SK-N-MC (cell line): ENCODE results near the gene PRKCG.

Experiments used
- DNase-seq: peaks from one replicate; pipeline ENCODE4 v3.0.0-alpha.2; 2011; ENCODE audit warnings: low read depth, low spot score
- H3K27ac ChIP-seq: fragments of 200-600 bp; sonication (generic); 2 replicates; pipeline ENCODE4 v1.5.1; 2016; ENCODE audit warnings: mixed run types
- H3K36me3 ChIP-seq: fragments of 200-600 bp; sonication (generic); 2 replicates; pipeline ENCODE4 v1.6.1; 2017; ENCODE audit warnings: antibody characterized with exemption, low read length, mixed read lengths; ENCODE audit not compliant: insufficient read depth
- H3K4me3 ChIP-seq: fragments of 200-600 bp; sonication (generic); 2 replicates; pipeline ENCODE4 v1.5.1; 2016
- H3K9ac ChIP-seq: fragments of 200-600 bp; sonication (generic); 2 replicates; pipeline ENCODE4 v1.8.0; 2017; ENCODE audit warnings: mixed run types, mixed read lengths; ENCODE audit not compliant: insufficient read length
- H3K9me3 ChIP-seq: fragments of 200-600 bp; sonication (generic); 2 replicates; pipeline ENCODE4 v1.6.1; 2017; ENCODE audit warnings: low read depth, mild to moderate bottlenecking, antibody characterized with exemption, low read length, moderate library complexity, mixed read lengths
- EZH2 ChIP-seq: fragments of 200-600 bp; sonication (generic); IDR thresholded peaks from one replicate; pipeline ENCODE4 v1.6.1; 2017; ENCODE audit warnings: antibody characterized with exemption
- FOXP2 ChIP-seq: optimal IDR thresholded peaks from 2 replicates; pipeline ENCODE3; 2011; ENCODE audit warnings: mild to moderate bottlenecking, moderate library complexity; ENCODE audit not compliant: insufficient read depth; ENCODE audit errors: extremely low read length, control extremely low read depth
- POLR2AphosphoS5 ChIP-seq: IDR thresholded peaks from 2 replicates; pipeline ENCODE4 v1.6.1; 2012; ENCODE audit warnings: mild to moderate bottlenecking, low read depth, low read length, borderline replicate concordance

The PRKCG gene

DNA sequence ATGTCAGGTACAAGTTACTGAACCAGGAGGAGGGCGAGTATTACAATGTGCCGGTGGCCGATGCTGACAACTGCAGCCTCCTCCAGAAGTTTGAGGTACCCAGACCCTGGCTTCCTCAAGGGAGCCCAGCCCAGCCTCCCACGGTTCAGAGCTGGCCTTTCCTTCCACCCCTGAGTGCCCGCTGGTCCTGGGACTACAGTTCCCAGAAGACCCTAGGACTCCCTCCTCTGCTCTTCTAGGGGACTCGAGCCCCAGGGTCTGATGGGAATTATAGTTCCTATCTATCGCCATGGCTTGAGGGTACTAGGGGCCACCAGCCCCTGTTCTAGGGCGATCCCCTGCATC is 11.0 kb downstream of the PRKCG start:
- no peak overlapping the region for H3K27ac ChIP-seq
- no peaks in the 10 kb centered on the region for H3K9me3 ChIP-seq
- no peak overlapping the region for H3K4me3 ChIP-seq
- no peak overlapping the region for H3K9ac ChIP-seq
- no peaks in the 10 kb centered on the region for H3K36me3 ChIP-seq
- no peak for DNase-seq
- TF ChIP-seq POLR2AphosphoS5 (no peak), EZH2 (no peak), FOXP2 (no peak)

DNA sequence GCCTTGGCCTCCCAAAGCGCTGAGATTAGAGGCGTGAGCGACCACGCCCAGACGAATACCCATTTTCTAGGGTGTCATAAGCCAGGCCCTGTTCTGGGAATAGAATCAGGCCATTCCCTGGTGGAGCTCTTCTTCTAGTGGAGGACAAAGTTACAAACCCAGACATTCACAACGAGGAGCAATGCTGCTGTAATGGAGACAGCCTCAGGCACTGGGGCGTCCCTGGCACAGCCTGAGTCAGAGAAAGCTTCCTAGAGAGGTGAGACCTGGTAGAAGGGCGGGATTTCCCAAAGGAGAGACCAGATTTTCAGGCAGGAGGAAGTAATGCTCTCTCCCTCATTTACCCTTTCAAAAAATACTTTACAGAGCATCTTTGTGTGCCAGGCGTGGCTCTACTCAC is 12.7 kb downstream of the PRKCG start:
- H3K27ac ChIP-seq, result no peak overlapping the region

DNA sequence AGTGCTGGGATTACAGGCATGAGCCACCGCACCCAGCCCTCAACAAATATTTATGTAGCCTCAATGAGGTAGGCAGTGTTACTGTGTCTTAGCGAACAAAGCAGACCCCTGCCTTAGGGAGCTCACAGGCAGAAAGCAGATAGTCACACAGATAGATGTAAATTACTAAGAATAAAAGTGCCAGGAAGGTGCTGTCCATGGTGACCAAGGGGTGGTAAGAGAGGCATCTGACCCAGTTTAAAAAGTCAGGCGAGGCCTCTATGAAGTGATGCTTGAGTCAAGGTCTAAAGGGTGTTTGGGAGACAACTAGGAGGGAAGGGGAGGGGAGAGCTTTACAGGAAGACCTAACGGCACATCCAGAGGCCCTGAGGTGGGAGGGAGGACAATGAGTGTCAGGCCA is 14.7 kb downstream of the PRKCG start:
- DNase-seq, result no peak
- no peak for TF ChIP-seq FOXP2
- TF ChIP-seq EZH2, result no peak
- TF ChIP-seq POLR2AphosphoS5, result no peak
- Histone ChIP-seq H3K9ac (no peak overlapping the region), H3K4me3 (no peak overlapping the region), H3K9me3 (no peaks in the 10 kb centered on the region), H3K27ac (no peak overlapping the region), H3K36me3 (no peaks in the 10 kb centered on the region)

More for the DNA sequence above, 12.7 kb downstream of the PRKCG start:
- DNase-seq, result no peak
- Histone ChIP-seq H3K4me3 (no peak overlapping the region), H3K9ac (no peak overlapping the region), H3K36me3 (no peaks in the 10 kb centered on the region), H3K9me3 (no peaks in the 10 kb centered on the region)
- no peak for TF ChIP-seq POLR2AphosphoS5
- no peak for TF ChIP-seq FOXP2
- no peak for TF ChIP-seq EZH2

DNA sequence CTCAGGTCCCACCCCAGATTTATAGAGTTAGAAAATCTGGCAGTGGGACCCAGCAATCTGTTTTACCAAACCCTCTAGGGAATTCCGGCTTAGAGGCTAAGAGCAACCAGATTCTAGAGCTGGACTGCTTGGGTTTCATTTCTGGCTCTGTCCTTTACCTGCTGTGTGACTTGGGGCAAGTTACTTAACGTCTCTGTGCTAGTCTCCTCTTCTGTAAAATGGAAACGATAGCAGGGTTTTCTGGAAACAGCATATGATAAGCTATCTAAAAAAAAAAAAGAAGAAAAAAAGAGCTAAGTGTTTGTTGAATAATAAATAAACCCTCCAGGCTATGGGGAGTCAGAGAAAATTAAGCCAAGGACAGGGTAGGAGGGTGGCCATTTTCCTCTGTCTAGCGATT is 15.5 kb downstream of the PRKCG start:
- no peak overlapping the region for H3K27ac ChIP-seq
- H3K9me3 ChIP-seq, result no peaks in the 10 kb centered on the region
- TF ChIP-seq EZH2 (no peak), FOXP2 (no peak), POLR2AphosphoS5 (no peak)
- H3K4me3 ChIP-seq, result no peak overlapping the region
- no peak overlapping the region for H3K9ac ChIP-seq
- H3K36me3 ChIP-seq, result no peaks in the 10 kb centered on the region
- DNase-seq, result no peak

DNA sequence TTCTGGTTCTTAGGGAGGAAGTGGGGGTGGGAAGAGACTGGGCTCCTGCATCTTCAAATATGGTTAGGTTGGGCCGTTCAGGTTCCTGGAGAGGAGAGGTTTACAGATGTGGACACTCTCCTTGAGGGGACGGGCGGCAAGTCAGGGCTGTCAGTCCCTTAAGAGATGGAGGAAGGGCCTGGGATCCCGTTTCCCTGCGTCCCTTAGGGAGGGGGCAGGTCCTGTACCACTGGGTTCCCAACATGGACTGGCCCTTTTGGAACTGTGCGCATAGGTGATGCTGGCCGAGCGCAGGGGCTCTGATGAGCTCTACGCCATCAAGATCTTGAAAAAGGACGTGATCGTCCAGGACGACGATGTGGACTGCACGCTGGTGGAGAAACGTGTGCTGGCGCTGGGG is 16.2 kb downstream of the PRKCG start:
- no peak for TF ChIP-seq FOXP2
- no peak for TF ChIP-seq EZH2
- no peak for TF ChIP-seq POLR2AphosphoS5
- Histone ChIP-seq H3K36me3 (no peaks in the 10 kb centered on the region), H3K9ac (no peak overlapping the region), H3K9me3 (no peaks in the 10 kb centered on the region), H3K27ac (no peak overlapping the region), H3K4me3 (no peak overlapping the region)
- DNase-seq, result no peak

DNA sequence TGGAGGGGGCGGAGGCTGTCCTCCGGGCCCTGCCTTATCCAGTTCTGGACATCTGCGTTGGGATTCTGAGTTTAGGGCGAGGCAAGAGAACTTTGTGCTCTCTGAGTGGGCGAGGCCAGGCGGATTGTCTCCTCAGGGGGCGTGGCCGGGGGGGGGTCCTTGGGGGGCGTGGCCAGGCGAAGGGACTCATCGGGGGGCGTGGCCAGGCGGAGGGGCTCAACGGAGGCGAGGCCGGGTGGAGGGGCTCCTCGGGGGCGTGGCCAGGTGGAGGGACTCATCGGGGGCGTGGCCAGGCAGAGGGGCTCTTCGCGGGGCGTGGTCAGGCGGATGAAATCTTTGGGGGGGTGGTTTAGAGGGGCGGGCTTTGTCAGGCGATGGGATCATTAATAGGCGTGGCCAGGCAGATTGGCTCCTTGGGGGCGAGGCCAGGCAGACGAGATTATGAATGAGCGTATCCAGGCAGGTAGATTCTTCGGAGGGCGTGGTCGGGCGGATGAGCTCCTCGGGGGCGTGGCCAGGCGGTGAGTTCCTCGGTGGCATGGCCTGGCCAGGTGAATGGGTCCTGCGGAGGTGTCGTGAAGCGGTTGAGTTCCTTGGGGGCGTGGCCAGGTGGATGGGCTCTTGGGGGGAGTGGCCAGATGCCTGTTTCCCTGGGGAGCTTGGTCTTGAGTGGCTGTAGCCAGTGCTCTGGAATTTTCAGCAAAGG is 16.8 kb downstream of the PRKCG start:
- H3K9ac ChIP-seq, result no peak overlapping the region
- no peak overlapping the region for H3K4me3 ChIP-seq
- DNase-seq, result no peak
- no peaks in the 10 kb centered on the region for H3K9me3 ChIP-seq
- no peak overlapping the region for H3K27ac ChIP-seq
- no peak for TF ChIP-seq POLR2AphosphoS5
- no peak for TF ChIP-seq FOXP2
- no peak for TF ChIP-seq EZH2
- H3K36me3 ChIP-seq, result no peaks in the 10 kb centered on the region

DNA sequence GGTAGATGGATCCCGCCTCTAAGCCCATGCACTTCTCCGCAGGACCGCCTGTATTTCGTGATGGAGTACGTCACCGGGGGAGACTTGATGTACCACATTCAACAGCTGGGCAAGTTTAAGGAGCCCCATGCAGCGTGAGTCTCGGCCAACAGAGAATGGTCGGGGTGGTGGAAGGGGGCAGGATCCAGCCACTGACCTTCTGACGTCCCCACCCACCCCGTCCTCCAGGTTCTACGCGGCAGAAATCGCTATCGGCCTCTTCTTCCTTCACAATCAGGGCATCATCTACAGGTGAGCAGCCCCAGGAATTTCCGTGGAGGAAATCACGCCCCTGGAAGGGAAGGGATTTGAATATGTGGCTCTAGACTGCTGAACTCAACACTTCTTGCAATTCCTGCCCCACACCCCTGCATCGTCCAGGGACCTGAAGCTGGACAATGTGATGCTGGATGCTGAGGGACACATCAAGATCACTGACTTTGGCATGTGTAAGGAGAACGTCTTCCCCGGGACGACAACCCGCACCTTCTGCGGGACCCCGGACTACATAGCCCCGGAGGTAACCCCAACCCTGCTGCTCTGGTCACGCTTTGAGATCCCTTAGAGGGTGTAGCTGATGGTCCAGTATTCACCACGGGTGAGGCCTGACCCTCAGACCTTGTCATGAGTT is 18.3 kb downstream of the PRKCG start:
- DNase-seq, result no peak
- no peak for TF ChIP-seq FOXP2
- TF ChIP-seq POLR2AphosphoS5, result no peak
- no peak for TF ChIP-seq EZH2
- no peak overlapping the region for H3K27ac ChIP-seq
- H3K9ac ChIP-seq, result no peak overlapping the region
- H3K36me3 ChIP-seq, result no peaks in the 10 kb centered on the region
- H3K4me3 ChIP-seq, result no peak overlapping the region
- H3K9me3 ChIP-seq, result no peaks in the 10 kb centered on the region

DNA sequence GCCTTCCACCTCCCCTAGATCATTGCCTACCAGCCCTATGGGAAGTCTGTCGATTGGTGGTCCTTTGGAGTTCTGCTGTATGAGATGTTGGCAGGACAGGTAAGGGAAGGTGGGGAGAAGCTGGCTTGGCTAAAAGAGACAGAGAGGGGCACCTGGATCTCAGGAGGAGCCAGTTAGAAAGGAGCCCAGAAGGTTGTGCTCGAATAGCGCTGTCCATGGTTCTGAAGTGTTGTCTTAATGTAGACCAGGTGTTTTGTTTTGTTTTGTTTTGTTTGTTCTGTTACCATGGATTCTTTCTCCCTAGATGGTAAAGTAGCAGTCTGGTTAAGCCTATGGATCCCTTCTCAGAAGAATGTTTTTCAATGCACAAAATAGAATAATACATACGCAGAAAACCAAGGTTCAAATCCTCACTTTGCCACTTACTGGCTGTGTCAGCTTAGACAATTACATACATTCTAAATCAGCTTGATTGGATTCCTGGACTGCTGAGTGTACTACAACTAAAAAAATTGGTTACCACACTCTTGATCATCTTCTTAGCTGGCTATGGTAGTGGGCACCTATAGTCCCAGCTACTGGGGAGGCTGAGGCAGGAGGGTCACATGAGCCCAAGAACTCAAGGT is 21.2 kb downstream of the PRKCG start:
- no peak for TF ChIP-seq POLR2AphosphoS5
- TF ChIP-seq FOXP2, result no peak
- TF ChIP-seq EZH2, result no peak
- H3K36me3 ChIP-seq, result no peaks in the 10 kb centered on the region
- no peak overlapping the region for H3K27ac ChIP-seq
- H3K4me3 ChIP-seq, result no peak overlapping the region
- no peak overlapping the region for H3K9ac ChIP-seq
- no peak for DNase-seq
- no peaks in the 10 kb centered on the region for H3K9me3 ChIP-seq
